Measurements from ENCODE around the gene TMEM151A. TPM values are rescaled to one million over a fixed set of nuclear protein-coding genes. Genes with fewer than 3 reads are reported as not detected.
A peak's percentile ranks its signal among the peaks of the same experiment; 100 is the strongest.

The TMEM151A gene
- total RNA-seq, 4 donors from 2014 or later: 0.20 to 1.1 (median 0.22) TPM; not detected in 1

- 78 to 83% methylated on average over 21 to 25 of the region's 29 CpGs for WGBS, 2 donors
- TF ChIP-seq, protein P1, sequence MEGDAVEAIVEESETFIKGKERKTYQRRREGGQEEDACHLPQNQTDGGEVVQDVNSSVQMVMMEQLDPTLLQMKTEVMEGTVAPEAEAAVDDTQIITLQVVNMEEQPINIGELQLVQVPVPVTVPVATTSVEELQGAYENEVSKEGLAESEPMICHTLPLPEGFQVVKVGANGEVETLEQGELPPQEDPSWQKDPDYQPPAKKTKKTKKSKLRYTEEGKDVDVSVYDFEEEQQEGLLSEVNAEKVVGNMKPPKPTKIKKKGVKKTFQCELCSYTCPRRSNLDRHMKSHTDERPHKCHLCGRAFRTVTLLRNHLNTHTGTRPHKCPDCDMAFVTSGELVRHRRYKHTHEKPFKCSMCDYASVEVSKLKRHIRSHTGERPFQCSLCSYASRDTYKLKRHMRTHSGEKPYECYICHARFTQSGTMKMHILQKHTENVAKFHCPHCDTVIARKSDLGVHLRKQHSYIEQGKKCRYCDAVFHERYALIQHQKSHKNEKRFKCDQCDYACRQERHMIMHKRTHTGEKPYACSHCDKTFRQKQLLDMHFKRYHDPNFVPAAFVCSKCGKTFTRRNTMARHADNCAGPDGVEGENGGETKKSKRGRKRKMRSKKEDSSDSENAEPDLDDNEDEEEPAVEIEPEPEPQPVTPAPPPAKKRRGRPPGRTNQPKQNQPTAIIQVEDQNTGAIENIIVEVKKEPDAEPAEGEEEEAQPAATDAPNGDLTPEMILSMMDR (IDR thresholded peaks at IDR 0.05): no peak
- no peak for TF ChIP-seq POLR2A (IDR thresholded peaks at IDR 0.05)
- H3K4me3 ChIP-seq (replicated peaks in 1 of 3): no peak overlapping the region
- no peak for DNase-seq
- H3K9me3 ChIP-seq: no peaks in the 10 kb centered on the region
- intact Hi-C loops (cut with DNase I): no loop called here
- no peaks in the 10 kb centered on the region for H3K27me3 ChIP-seq
- H3K36me3 ChIP-seq: peaks cover 6% of the 10 kb centered on the region in 2 donors
- no peak overlapping the region for H3K27ac ChIP-seq
- peaks cover 7 to 24% of the 10 kb centered on the region in 2 donors for H3K4me1 ChIP-seq
These were observed 42.4 kb downstream of the TMEM151A start for GRCh38 chr11:66333896-66334604.

GRCh38 chr11:66334605-66335442 is 43.1 kb downstream of the TMEM151A start:
- Histone ChIP-seq H3K36me3 (peaks cover 9 to 13% of the 10 kb centered on the region in 2 donors), H3K9me3 (no peaks in the 10 kb centered on the region), H3K4me1 (peaks cover 7 to 24% of the 10 kb centered on the region in 2 donors), H3K27ac (no peak overlapping the region), H3K27me3 (no peaks in the 10 kb centered on the region), H3K4me3 (replicated peaks in 1 of 3) (peak overlapping the region in 1 of 3 donors; percentile 26)
- TF ChIP-seq POLR2A (IDR thresholded peaks at IDR 0.05): no peak
- TF ChIP-seq, protein P1 (IDR thresholded peaks at IDR 0.05): no peak
- intact Hi-C loops (cut with DNase I): no loop called here
- DNase-seq: no peak
- 77 to 81% methylated on average over 15 to 23 of the region's 42 CpGs for WGBS, 2 donors

DNA sequence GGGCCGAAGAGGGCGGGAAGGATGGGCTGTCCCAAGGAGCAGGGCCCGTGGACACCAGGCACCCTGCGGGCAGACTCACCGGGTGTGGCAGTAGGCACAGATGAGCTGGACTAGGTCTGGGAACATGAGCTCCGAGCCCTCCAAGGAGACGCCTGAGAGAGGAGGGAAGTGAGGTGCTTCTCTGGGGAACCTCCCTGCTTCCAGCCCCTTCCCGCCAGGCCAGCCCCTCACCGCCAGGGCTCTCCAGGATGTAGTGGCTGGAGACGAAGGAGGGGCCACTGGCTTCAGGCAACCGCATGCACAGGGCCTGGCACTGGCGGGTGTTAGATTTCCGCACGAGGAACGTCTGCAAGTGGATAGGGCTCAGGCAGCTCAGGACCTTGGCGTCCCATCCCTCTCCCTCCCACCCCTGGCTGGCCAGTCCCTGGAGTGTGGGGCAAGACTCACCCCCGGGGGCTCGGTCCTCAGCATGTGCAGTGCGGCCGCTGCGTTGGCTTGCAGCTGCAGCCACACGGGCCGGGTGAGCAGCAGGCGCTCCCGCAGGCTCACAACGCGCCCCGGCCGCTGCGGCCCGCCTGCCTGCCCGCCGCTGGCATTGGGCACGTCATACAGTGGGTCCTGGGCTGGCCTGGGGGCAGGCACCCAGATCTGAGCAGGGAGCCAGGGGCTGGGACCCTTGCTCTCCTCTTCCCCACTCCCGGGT is 44.0 kb downstream of the TMEM151A start:
- no peak for TF ChIP-seq POLR2A (IDR thresholded peaks at IDR 0.05)
- TF ChIP-seq, protein P1 (IDR thresholded peaks at IDR 0.05): no peak
- 16 to 18% methylated on average over 11 to 17 of the region's 35 CpGs for WGBS, 2 donors
- Histone ChIP-seq H3K27ac (peak overlapping the region in 2 of 3 donors; percentile 42 to 47), H3K36me3 (peaks cover 18 to 22% of the 10 kb centered on the region in 2 donors), H3K9me3 (no peaks in the 10 kb centered on the region), H3K4me1 (peaks cover 7 to 24% of the 10 kb centered on the region in 2 donors), H3K4me3 (replicated peaks in 1 of 3) (peak overlapping the region in 1 of 3 donors; percentile 26), H3K27me3 (no peaks in the 10 kb centered on the region)
- no peak for DNase-seq
- intact Hi-C loops (cut with DNase I): no loop called here

GRCh38 chr11:66336234-66337102 is 44.8 kb downstream of the TMEM151A start, which contains the start of gene RIN1:
RIN1 (minus strand) TSS chr11:66336434; CDS start chr11:66336402, 32 bp downstream.
- H3K27me3 ChIP-seq: no peaks in the 10 kb centered on the region
- peak in 1 of 2 donors; percentile 23 for DNase-seq
- peak within 1 kb of the TSS in 1 of 3 donors; percentile 26 for H3K4me3 ChIP-seq (replicated peaks in 1 of 3)
- H3K9me3 ChIP-seq: no peaks in the 10 kb centered on the region
- 19 to 42% methylated on average over 14 to 21 of the region's 22 CpGs for WGBS, 2 donors
- H3K4me1 ChIP-seq: peaks cover 7 to 24% of the 10 kb centered on the region in 2 donors
- intact Hi-C loops (cut with DNase I): no loop called here
- TF ChIP-seq POLR2A (IDR thresholded peaks at IDR 0.05): no peak
- TF ChIP-seq, protein P1 (IDR thresholded peaks at IDR 0.05): peak in 2 of 6 experiments; percentile 2 to 28
- H3K27ac ChIP-seq: peak within 1 kb of the TSS in 2 of 3 donors; percentile 42 to 47
- H3K36me3 ChIP-seq: peaks cover 25 to 30% of the 10 kb centered on the region in 2 donors
